NCI-H446 (cell line): Measurements from ENCODE around the gene PLCD3.

Experiments
- DNase-seq, 2 experiments: peaks; one replicate each; lab custom pipeline; 2025; lab: John Stamatoyannopoulos, UW

The PLCD3 gene

DNA sequence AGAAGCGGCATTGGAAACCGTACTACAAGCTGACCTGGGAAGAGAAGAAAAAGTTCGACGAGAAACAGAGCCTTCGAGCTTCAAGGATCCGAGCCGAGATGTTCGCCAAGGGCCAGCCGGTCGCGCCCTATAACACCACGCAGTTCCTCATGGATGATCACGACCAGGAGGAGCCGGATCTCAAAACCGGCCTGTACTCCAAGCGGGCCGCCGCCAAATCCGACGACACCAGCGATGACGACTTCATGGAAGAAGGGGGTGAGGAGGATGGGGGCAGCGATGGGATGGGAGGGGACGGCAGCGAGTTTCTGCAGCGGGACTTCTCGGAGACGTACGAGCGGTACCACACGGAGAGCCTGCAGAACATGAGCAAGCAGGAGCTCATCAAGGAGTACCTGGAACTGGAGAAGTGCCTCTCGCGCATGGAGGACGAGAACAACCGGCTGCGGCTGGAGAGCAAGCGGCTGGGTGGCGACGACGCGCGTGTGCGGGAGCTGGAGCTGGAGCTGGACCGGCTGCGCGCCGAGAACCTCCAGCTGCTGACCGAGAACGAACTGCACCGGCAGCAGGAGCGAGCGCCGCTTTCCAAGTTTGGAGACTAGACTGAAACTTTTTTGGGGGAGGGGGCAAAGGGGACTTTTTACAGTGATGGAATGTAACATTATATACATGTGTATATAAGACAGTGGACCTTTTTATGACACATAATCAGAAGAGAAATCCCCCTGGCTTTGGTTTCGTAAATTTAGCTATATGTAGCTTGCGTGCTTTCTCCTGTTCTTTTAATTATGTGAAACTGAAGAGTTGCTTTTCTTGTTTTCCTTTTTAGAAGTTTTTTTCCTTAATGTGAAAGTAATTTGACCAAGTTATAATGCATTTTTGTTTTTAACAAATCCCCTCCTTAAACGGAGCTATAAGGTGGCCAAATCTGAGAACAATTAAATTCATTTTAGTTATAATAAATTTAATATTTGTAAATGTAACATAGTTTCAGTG is 17.7 kb upstream of the PLCD3 start:
- DNase-seq: peak in 1 of 2 experiments; percentile 47

- peak; percentile 43 to 68 for DNase-seq
Measured at GRCh38 chr17:45149037-45149668, 16.8 kb upstream of the PLCD3 start.

GRCh38 chr17:45148183-45149036 is 16.1 kb upstream of the PLCD3 start, which contains the start of gene HEXIM1:
Gene HEXIM1, plus strand, starts transcription at chr17:45148475. Its CDS starts 716 bp downstream, at chr17:45149191.
- DNase-seq: peak; percentile 99 to 100

DNA sequence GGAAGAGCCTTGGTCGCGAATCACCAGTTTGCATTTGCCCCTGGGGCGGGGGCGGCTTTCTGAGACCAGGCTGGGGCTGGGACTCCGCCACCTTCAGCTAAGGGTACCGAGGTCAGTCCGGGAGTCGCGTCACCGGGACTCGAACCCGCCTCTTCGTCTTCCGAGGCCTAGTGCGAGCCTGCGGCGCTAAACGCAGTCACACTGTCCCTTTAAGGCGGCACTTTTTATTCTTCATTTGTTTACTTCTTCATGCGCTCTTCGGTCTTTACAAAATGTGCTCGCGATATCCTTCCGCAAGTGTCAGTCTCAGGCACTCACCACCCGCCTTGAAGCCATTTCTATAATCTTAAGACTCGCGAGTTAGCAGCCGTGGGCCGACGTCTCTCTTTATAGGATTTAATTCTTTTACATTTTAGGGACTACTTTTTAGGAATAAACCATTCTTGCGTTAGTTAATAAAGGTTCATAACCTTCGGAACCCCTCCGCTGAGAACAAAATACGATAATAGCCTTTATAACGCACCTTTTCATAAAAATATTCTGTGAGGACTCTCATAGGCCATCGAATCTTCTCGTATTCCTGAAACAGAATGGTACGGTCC is 15.4 kb upstream of the PLCD3 start:
- peak; percentile 91 to 95 for DNase-seq

DNA sequence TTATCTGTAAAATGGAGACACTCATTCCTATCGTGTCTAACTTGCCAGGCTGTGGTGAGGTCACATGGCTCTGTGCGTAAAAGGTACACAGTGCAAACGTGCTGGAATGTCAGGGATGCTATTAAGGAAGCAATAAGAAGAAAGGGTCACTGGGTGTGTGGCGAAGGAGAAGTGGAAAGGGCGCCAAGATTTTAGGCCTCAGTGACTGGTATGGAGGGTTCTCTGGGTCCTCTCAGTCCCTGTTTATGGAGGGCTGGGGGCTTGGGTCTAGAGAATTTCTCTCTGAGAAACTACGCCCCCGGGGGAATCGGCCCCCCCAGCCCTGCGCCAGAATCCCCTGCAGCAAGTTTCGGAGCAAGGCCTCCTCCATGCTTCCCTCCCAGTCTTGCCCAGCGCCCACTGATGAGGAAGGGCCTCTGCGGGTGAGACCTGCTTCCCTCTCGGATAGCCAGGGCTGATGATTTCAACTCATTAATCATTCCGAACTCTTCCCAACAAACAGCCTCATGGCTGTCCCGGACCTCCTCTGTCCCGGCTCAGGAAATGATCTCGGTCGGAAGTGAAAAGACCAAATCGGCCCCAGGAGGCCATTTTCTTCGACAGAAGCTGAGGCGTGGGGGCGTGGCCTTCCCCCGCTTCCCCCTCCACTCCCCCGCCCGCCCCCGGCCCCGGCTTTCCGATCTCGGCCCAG is 14.7 kb upstream of the PLCD3 start:
- peak; percentile 71 to 89 for DNase-seq

DNA sequence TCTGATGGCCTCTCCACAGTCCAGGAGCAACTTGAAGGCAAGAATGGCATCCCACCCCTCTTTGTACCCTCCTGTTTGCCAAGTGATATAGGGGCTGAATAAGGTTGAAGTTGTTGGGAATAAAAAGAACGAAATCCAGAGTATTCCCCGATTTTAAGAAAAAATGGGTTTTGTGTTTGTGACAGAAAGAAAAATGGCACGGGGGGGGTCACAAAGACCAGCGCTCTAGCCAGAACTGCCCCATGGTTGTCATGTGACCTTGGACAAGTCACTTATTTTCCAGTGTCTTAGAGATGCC is 14.2 kb upstream of the PLCD3 start:
- DNase-seq: no peak

DNA sequence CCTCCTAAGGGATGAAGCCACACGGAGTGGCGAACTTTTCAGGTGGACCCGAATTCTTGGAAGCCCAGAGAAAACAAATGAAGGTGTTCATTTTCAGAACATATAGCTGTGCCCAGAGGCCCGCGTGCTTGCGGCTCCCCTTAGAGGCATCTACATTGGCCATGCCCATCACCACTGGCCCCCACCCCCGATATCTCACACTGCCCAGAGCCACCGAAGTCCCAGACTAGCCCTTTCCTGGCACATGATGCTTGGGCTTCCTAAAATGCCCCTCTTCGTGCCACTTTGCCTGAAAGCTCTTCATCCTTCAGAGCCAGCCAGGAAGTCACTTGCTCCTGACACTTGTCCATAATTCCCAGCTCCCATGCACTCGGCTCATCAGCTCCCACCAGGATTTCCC is 13.9 kb upstream of the PLCD3 start:
- DNase-seq: no peak

DNA sequence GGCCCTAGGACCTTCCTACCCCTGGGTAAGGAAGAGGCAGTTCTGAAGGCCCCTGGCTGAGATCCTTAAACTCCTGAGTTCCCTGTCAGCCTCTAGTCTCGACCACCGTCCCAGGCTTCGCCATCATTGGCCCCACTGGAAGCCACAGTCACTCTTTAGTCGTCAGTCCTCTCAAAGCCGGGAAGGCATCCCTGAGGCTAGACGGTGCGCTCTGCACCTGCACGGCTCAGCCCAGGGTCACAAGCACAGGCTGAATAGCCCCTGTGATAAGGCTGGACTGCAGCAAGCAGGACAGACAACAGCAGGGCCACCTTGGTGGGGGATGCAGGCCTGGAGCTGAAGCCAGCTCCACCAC is 12.7 kb upstream of the PLCD3 start:
- DNase-seq: no peak

GRCh38 chr17:45144199-45145034 is 12.1 kb upstream of the PLCD3 start:
- DNase-seq: no peak

GRCh38 chr17:45143767-45144198 is 11.5 kb upstream of the PLCD3 start:
- no peak for DNase-seq

DNA sequence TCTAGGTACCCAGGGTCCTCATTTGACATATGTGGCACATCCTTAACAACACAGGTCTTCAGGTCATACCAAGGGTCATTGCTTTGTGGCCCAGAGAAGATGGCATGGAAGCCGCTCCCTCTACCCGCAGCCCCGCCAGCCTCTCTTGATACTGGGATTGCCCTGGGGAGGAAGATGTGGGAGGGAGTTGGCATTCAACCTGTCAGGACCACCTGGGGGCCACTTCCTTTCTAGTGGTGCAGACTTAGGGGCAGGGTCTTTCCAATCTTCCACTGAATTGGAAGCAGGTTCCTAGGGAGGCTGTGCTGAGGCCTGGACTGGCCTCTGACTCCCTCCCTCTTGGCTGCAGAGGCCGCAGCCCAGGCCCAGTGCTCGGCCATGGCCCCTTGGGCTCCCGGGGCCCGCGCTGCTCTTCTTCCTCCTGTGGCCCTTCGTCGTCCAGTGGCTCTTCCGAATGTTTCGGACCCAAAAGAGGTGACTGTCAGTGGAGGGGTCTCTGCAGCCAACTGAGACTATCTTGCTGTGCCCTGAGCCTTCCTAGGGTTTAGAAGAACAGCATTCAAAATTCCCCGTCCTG is 10.9 kb upstream of the PLCD3 start:
- DNase-seq: no peak

DNA sequence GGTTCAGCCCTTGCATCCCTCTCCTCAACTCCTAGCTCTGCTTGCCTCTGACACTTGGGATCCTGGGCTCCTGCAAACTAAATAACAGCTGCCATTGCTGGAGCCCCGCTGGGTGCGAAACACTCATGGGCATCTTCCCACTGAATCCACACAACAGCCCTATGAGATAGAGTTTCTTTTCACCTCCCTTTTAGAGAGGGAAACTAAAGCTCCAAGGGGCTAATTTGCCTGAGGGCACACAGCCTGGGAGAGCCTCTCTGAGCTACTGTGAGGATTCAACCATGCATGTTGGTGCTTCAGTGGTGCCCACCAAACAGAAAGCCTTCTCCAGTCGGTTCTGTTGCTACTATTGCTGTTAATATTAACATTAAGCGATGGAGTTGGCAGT is 7.2 kb upstream of the PLCD3 start:
- no peak for DNase-seq

GRCh38 chr17:45138911-45139532 is 6.7 kb upstream of the PLCD3 start:
- no peak for DNase-seq

- no peak for DNase-seq
Measured at GRCh38 chr17:45137561-45138305, 5.4 kb upstream of the PLCD3 start.

GRCh38 chr17:45136846-45137560 is 4.7 kb upstream of the PLCD3 start:
- DNase-seq: no peak

- DNase-seq: no peak
Measured at GRCh38 chr17:45135978-45136791, 3.9 kb upstream of the PLCD3 start.
